A549 (cell line): ENCODE measurements around the gene LBHD2. TPM values are rescaled to one million over a fixed set of nuclear protein-coding genes. Genes with fewer than 3 reads are reported as not detected.

Source experiments
- ATAC-seq, 2 experiments: fragments of 200-7000 bp in 1 of 2; fragments of >200 bp in 1 of 2; cut with Nextera tagmentation in 1 of 2; cut with Tn5 transposase in 1 of 2; 3 replicates each; pipeline versions ENCODE4 v1.8.0 to v1.9.1; 2018 to 2020; ENCODE audit warnings: mild to moderate bottlenecking in 1 of 2, moderate library complexity in 1 of 2
- CTCF ChIA-PET: fragments of 300-600 bp; sonication (Branson Sonifier 250); formaldehyde crosslinking; extraction: SDS; loops from one replicate; lab custom pipeline; 2021; ENCODE audit warnings: antibody characterized with exemption, inconsistent platforms; lab: Yijun Ruan, JAX
- POLR2A ChIA-PET: fragments of 350-600 bp; formaldehyde crosslinking; extraction: SDS; loops from one replicate; lab custom pipeline; 2021; ENCODE audit warnings: antibody characterized with exemption, inconsistent platforms; lab: Yijun Ruan, JAX
- DNase-seq, 2 experiments: peaks; one replicate each; pipeline versions ENCODE4 v3.0.0 to v3.0.0-alpha.2; 2011 to 2016; ENCODE audit warnings: low read depth in 1 of 2, low spot score in 1 of 2
- FAIRE-seq: peaks from 2 replicates; lab custom pipeline; 2011; peaks lifted over from hg19 to GRCh38; lab: Jason Lieb, UNC
- H3K27ac ChIP-seq, 2 experiments: fragments of >200 bp; sonication (Bioruptor Twin); formaldehyde crosslinking; 3 replicates each; pipeline ENCODE4 v1.5.1; 2016 to 2017
- H3K4me1 ChIP-seq: fragments of >200 bp; sonication (Bioruptor Twin); formaldehyde crosslinking; 3 replicates; pipeline ENCODE4 v1.6.1; 2016
- H3K4me2 ChIP-seq: fragments of >200 bp; sonication (Bioruptor Twin); formaldehyde crosslinking; 3 replicates; pipeline ENCODE4 v1.6.1; 2016
- H3K4me3 ChIP-seq: fragments of >200 bp; sonication (Bioruptor Twin); formaldehyde crosslinking; 3 replicates; pipeline ENCODE4 v1.5.1; 2016
- H3K9me3 ChIP-seq: fragments of >200 bp; sonication (Bioruptor Twin); formaldehyde crosslinking; 3 replicates; pipeline ENCODE4 v1.6.1; 2016
- ATOH8 ChIP-seq: fragments of 250-450 bp; sonication (Bioruptor Pico); IDR thresholded peaks from 2 replicates; pipeline ENCODE4 v1.5.0; 2020; ENCODE audit warnings: low read depth, mild to moderate bottlenecking, moderate library complexity
- CHD4 ChIP-seq: fragments of 200-600 bp; sonication (generic); IDR thresholded peaks from 2 replicates; pipeline ENCODE4 v1.6.1; 2016; ENCODE audit warnings: antibody characterized with exemption, mild to moderate bottlenecking, borderline replicate concordance
- EP300 ChIP-seq, 2 experiments: fragments of >200 bp; sonication (Bioruptor Twin); formaldehyde crosslinking; IDR thresholded peaks; 2 replicates in 1 of 2; 3 replicates in 1 of 2; pipeline ENCODE4 v1.6.1; 2016 to 2017
- FOSL2 ChIP-seq, 2 experiments: fragments of 450-650 bp in 1 of 2; fragments of >200 bp in 1 of 2; sonication (Bioruptor Twin) in 1 of 2; formaldehyde crosslinking; IDR thresholded peaks; 2 replicates each; pipeline versions ENCODE4 v1.5.0 to v1.6.1; 2016 to 2020; ENCODE audit warnings: mild to moderate bottlenecking in 1 of 2, moderate library complexity in 1 of 2
- FOXS1 ChIP-seq: fragments of 250-450 bp; sonication (Bioruptor Pico); IDR thresholded peaks from 2 replicates; pipeline ENCODE4 v1.5.0; 2020; ENCODE audit warnings: mild to moderate bottlenecking, moderate library complexity
- GATA3 ChIP-seq: IDR thresholded peaks from 2 replicates; pipeline ENCODE4 v1.6.1; 2012; ENCODE audit warnings: borderline replicate concordance
- HEYL ChIP-seq: fragments of 250-450 bp; sonication (Bioruptor Pico); IDR thresholded peaks from 2 replicates; pipeline ENCODE4 v1.8.0; 2021; ENCODE audit warnings: mild to moderate bottlenecking, moderate library complexity
- HOXA7 ChIP-seq: fragments of 250-450 bp; sonication (Bioruptor Pico); IDR thresholded peaks from 2 replicates; pipeline ENCODE4 v1.5.0; 2020; ENCODE audit warnings: mild to moderate bottlenecking, moderate library complexity
- HOXB13 ChIP-seq: fragments of 250-450 bp; sonication (Bioruptor Pico); IDR thresholded peaks from 2 replicates; pipeline ENCODE4 v1.5.0; 2020; ENCODE audit warnings: low read depth, mild to moderate bottlenecking, moderate library complexity
- JUN ChIP-seq, 2 experiments: fragments of >200 bp; sonication (Bioruptor Twin); formaldehyde crosslinking; IDR thresholded peaks; 2 replicates in 1 of 2; 3 replicates in 1 of 2; pipeline ENCODE4 v1.6.1; 2016 to 2017
- KDM5A ChIP-seq: fragments of 200-600 bp; sonication (generic); IDR thresholded peaks from 2 replicates; pipeline ENCODE4 v1.6.1; 2016; ENCODE audit warnings: antibody characterized with exemption, mild to moderate bottlenecking
- MAFK ChIP-seq: fragments of 450-650 bp; IDR thresholded peaks from 2 replicates; pipeline ENCODE4 v1.6.1; 2014; ENCODE audit not compliant: partially characterized antibody
- NFE2L2 ChIP-seq: fragments of 150-350 bp; conservative IDR thresholded peaks from 2 replicates; pipeline ENCODE4 v1.6.1; 2014; ENCODE audit warnings: low read length
- NPAS2 ChIP-seq: fragments of 250-450 bp; sonication (Bioruptor Pico); IDR thresholded peaks from 2 replicates; pipeline ENCODE4 v1.8.0; 2022; ENCODE audit warnings: mild to moderate bottlenecking, moderate library complexity, borderline replicate concordance
- PBX3 ChIP-seq: IDR thresholded peaks from 2 replicates; pipeline ENCODE4 v1.6.1; 2012
- RAD21 ChIP-seq, 2 experiments: fragments of >200 bp in 1 of 2; sonication (Bioruptor Twin) in 1 of 2; formaldehyde crosslinking in 1 of 2; IDR thresholded peaks in 1 of 2; conservative IDR thresholded peaks in 1 of 2; 2 replicates in 1 of 2; 3 replicates in 1 of 2; pipeline ENCODE4 v1.6.1; 2012 to 2018; ENCODE audit warnings: inconsistent platforms in 1 of 2
- RARB ChIP-seq: fragments of 250-450 bp; sonication (Bioruptor Pico); IDR thresholded peaks from 2 replicates; pipeline ENCODE4 v1.8.0; 2021; ENCODE audit warnings: mild to moderate bottlenecking, moderate library complexity
- RCOR1 ChIP-seq: fragments of 150-350 bp; IDR thresholded peaks from 2 replicates; pipeline ENCODE4 v1.6.1; 2014; ENCODE audit warnings: antibody characterized with exemption, low read length, low read depth
- RFX5 ChIP-seq: fragments of 450-650 bp; IDR thresholded peaks from 2 replicates; pipeline ENCODE4 v1.7.1; 2014; ENCODE audit warnings: antibody characterized with exemption, mild to moderate bottlenecking, moderate library complexity
- RNF2 ChIP-seq: fragments of 200-600 bp; sonication (generic); IDR thresholded peaks from 2 replicates; pipeline ENCODE4 v1.6.1; 2016; ENCODE audit warnings: low read depth, mild to moderate bottlenecking, antibody characterized with exemption, moderate library complexity, borderline replicate concordance
- SMC3 ChIP-seq: fragments of >200 bp; sonication (Bioruptor Twin); formaldehyde crosslinking; IDR thresholded peaks from 3 replicates; pipeline ENCODE4 v1.6.1; 2018; ENCODE audit warnings: inconsistent platforms
- TFCP2L1 ChIP-seq: fragments of 250-450 bp; sonication (Bioruptor Pico); IDR thresholded peaks from 2 replicates; pipeline ENCODE4 v1.5.0; 2021; ENCODE audit warnings: mild to moderate bottlenecking
- USF2 ChIP-seq: fragments of 450-650 bp; IDR thresholded peaks from 2 replicates; pipeline ENCODE4 v1.6.1; 2014; ENCODE audit warnings: antibody characterized with exemption
- WGBS: methylation state at CpG from one replicate; pipeline ENCODE4 v1.1.6; 2017; ENCODE audit errors: missing lambda C conversion rate; 5-methylcytosine and 5-hydroxymethylcytosine counted together
- polyA plus RNA-seq, 4 experiments: library from polyadenylated mRNA; depleted of rRNA in 3 of 4; stranded (reverse); fragments of >200 nt; fragmentation: RNase III in 1 of 4; extraction: RNeasy Plus Mini Kit Qiagen cat#74134 plus additional on column Dnase treatment in 1 of 4; gene quantifications; 2 replicates in 3 of 4; 3 replicates in 1 of 4; pipeline ENCODE4 v1.2.3, GENCODE V29; 2011 to 2017

The LBHD2 gene
- polyA plus RNA-seq, 2 of the 4 experiments (the other 2 are of a cell fraction): not detected

- no peak for ATAC-seq
- ChIA-PET POLR2A (interaction anchor here (1.4 kb wide), 1 partner anchor 30 kb away, joined by 7 read pairs; no protein-coding TSS in a partner anchor), CTCF (interaction anchor here (0.7 to 24.1 kb wide), 9 partner anchors 10 to 157 kb away, joined by 3 to 544 read pairs (median 7); partner anchors contain the start of gene TNFAIP2)
- peaks cover 57% of the 10 kb centered on the region for H3K4me1 ChIP-seq
- WGBS: 84% methylated on average over 25 of the region's 26 CpGs
- no peak for FAIRE-seq
- H3K4me2 ChIP-seq: peak overlapping the region; percentile 47; the same call in 1 of the 3 replicates
- peak; percentile 38; the same call in 1 of the 2 replicates for TF ChIP-seq PBX3
- no peak for TF ChIP-seq SMC3
- TF ChIP-seq JUN (IDR thresholded peaks at IDR 0.05): 0 out of 5 replicates have a peak, but pooled peaks of 1 of the 2 experiments have one; percentile 19
- no peaks in the 10 kb centered on the region for H3K9me3 ChIP-seq
- peak overlapping the region; percentile 78 to 95; a peak in 5 of 6 replicates for H3K27ac ChIP-seq
- H3K4me3 ChIP-seq: no peak overlapping the region
- no peak for DNase-seq
Measured at GRCh38 chr14:103135333-103136260, 51.6 kb downstream of the LBHD2 start.

- H3K4me3 ChIP-seq: no peak overlapping the region
- H3K9me3 ChIP-seq: no peaks in the 10 kb centered on the region
- H3K4me2 ChIP-seq: peak overlapping the region; percentile 47
- TF ChIP-seq RARB (CRISPR knock-in tag) (no peak), MAFK (peak; percentile 98), FOXS1 (CRISPR knock-in tag) (no peak), RCOR1 (no peak), GATA3 (no peak), NPAS2 (CRISPR knock-in tag) (peak; percentile 31; the same call in 1 of the 2 replicates), USF2 (peak; percentile 61), RFX5 (no peak), TFCP2L1 (CRISPR knock-in tag) (0 out of 2 replicates have a peak, but pooled peaks have one; percentile 20), HEYL (CRISPR knock-in tag) (no peak), KDM5A (no peak), RAD21 (conservative IDR thresholded peaks at IDR 0.05 in 1 of 2, IDR thresholded peaks at IDR 0.05 in 1 of 2) (peak in 1 of 2 experiments; percentile 4; a peak in 1 of 5 replicates), NFE2L2 (no peak), CHD4 (no peak), EP300 (IDR thresholded peaks at IDR 0.05) (no peak), FOSL2 (IDR thresholded peaks at IDR 0.05) (0 out of 2 replicates have a peak, but pooled peaks have one; percentile 36), FOSL2 (CRISPR knock-in tag; IDR thresholded peaks at IDR 0.05) (no peak; the same call in none of the 2 replicates), RNF2 (no peak), ATOH8 (CRISPR knock-in tag) (peak; percentile 33; the same call in 1 of the 2 replicates), HOXB13 (0 out of 2 replicates have a peak, but pooled peaks have one; percentile 38), HOXA7 (CRISPR knock-in tag) (no peak), PBX3 (no peak)
- TF ChIP-seq, all 56 proteins: peak for 8
- ATAC-seq (peak; percentile 46), FAIRE-seq (no peak), DNase-seq (peak in 1 of 2 experiments; percentile 69)
- 42% methylated on average over 20 of the region's 20 CpGs for WGBS
- H3K4me1 ChIP-seq: peaks cover 56% of the 10 kb centered on the region
- peak overlapping the region; percentile 78 to 95 for H3K27ac ChIP-seq
- ChIA-PET CTCF (interaction anchor here (0.5 to 24.1 kb wide), 12 partner anchors 8 to 256 kb away, joined by 3 to 544 read pairs (median 7); partner anchors contain the start of gene TNFAIP2), POLR2A (interaction anchor here (0.7 to 1.4 kb wide), 3 partner anchors 14 to 33 kb away, joined by 3 to 6 read pairs (median 3); no protein-coding TSS in a partner anchor)
Measured at GRCh38 chr14:103136388-103137271, 52.6 kb downstream of the LBHD2 start.
